ENCODE results near the gene ABCC2. TPM values are rescaled to one million over a fixed set of nuclear protein-coding genes. Genes with fewer than 3 reads are reported as not detected.

Gene ABCC2
- total and polyA plus RNA-seq, 2 of the 4 experiments (the other 2 are of a cell fraction) = 0.21 to 0.36 TPM

- H3K9me1 ChIP-seq (ENCODE audit: insufficient read depth, low read length) = peaks cover 25% of the 10 kb centered on the region
- no peak overlapping the region for H2AFZ ChIP-seq (replicated peaks; ENCODE audit: low read length, poor library complexity)
- no peak overlapping the region for H3K4me2 ChIP-seq (ENCODE audit: low read depth, low read length)
- dilution Hi-C loops (cut with HindIII; ENCODE audit: low sequenced_read_pairs, unreplicated experiment) (no loop called here), in situ Hi-C loops (cut with MboI; ENCODE audit: low sequenced_read_pairs) (no loop called here), intact Hi-C loops (cut with micrococcal nuclease) (no loop called here)
- H3K14ac ChIP-seq (replicated peaks; ENCODE audit: low read depth, low read length) = no peak overlapping the region
- H3K9ac ChIP-seq (ENCODE audit: low read depth, low read length) = no peak overlapping the region
- ChIA-PET CTCF (interaction anchor here (1.6 kb wide), 1 partner anchor 172 kb away, joined by 3 read pairs; no protein-coding TSS in a partner anchor), POLR2A (ENCODE audit: unreplicated experiment) (no interaction called here)
- BruUV-seq (replicated peaks) = no TSS peak
- no peak overlapping the region for H2AK9ac ChIP-seq (replicated peaks; ENCODE audit: low read depth, low read length, poor library complexity)
- no peak overlapping the region for H2BK5ac ChIP-seq (ENCODE audit: low read depth, low read length, poor library complexity, severe bottlenecking)
- H3K56ac ChIP-seq (ENCODE audit: extremely low read depth, insufficient read depth, low read length) = no peak overlapping the region
- no peak overlapping the region for H4K91ac ChIP-seq (ENCODE audit: insufficient read depth, low read depth, low read length)
- TF ChIP-seq MAZ (IDR thresholded peaks at IDR 0.05; ENCODE audit: borderline replicate concordance, low read depth, low read length) = no peak
- no peak for TF ChIP-seq POLR2A (IDR thresholded peaks at IDR 0.05; ENCODE audit: low read depth, low read length)
- TF ChIP-seq NFE2L2 (IDR thresholded peaks at IDR 0.05; ENCODE audit: low read depth, low read length) = no peak
- no peak for TF ChIP-seq MAFK (IDR thresholded peaks at IDR 0.05; ENCODE audit: low read depth, low read length)
- no peak for TF ChIP-seq MXI1 (IDR thresholded peaks at IDR 0.05; ENCODE audit: borderline replicate concordance, low read depth, low read length)
- no peak for TF ChIP-seq CTCF (conservative IDR thresholded peaks at IDR 0.05; ENCODE audit: low read depth, low read length)
- TF ChIP-seq ELK1 (IDR thresholded peaks at IDR 0.05; ENCODE audit: borderline replicate concordance, low read depth, low read length) = no peak
- no peak for TF ChIP-seq CHD1 (IDR thresholded peaks at IDR 0.05; ENCODE audit: low read depth, low read length)
- TF ChIP-seq USF2 (IDR thresholded peaks at IDR 0.05; ENCODE audit: low read depth, low read length) = no peak
- no peak for TF ChIP-seq BHLHE40 (IDR thresholded peaks at IDR 0.05; ENCODE audit: low read depth, low read length)
- TF ChIP-seq CEBPB (IDR thresholded peaks at IDR 0.05; ENCODE audit: low read depth, low read length) = no peak
- TF ChIP-seq RAD21 (IDR thresholded peaks at IDR 0.05; ENCODE audit: low read length) = no peak
- TF ChIP-seq SMC3 (IDR thresholded peaks at IDR 0.05; ENCODE audit: low read depth, low read length) = no peak
- H3K9me3 ChIP-seq (ENCODE audit: control insufficient read depth, insufficient read depth, low read length) = no peaks in the 10 kb centered on the region
- no peak overlapping the region for H3K4me3 ChIP-seq (ENCODE audit: insufficient read depth, low read depth, low read length)
- H2BK15ac ChIP-seq (ENCODE audit: low read depth, low read length) = no peak overlapping the region
- no peak for DNase-seq
- 100% methylated on average over 1 of the region's 5 CpGs; no CpG with 5 or more reads in 1 of the 2 experiments for WGBS, 2 experiments (ENCODE audit: extremely low coverage in 2 of 2, insufficient read length in 1 of 2)
- no peak overlapping the region for H4K5ac ChIP-seq (ENCODE audit: low read depth, low read length)
- H3K18ac ChIP-seq (ENCODE audit: low read depth, low read length) = no peak overlapping the region
- no peak for ATAC-seq (ENCODE audit: low read depth)
- peaks cover 18% of the 10 kb centered on the region for H3K36me3 ChIP-seq (ENCODE audit: control insufficient read depth, insufficient read depth, low read length)
- H3K27me3 ChIP-seq (ENCODE audit: control insufficient read depth, insufficient read depth, low read length) = no peaks in the 10 kb centered on the region; the same call in 1 of the 2 replicates
- no peak overlapping the region for H3K27ac ChIP-seq (ENCODE audit: insufficient read depth, low read length)
- H2BK20ac ChIP-seq (ENCODE audit: low read depth, low read length) = no peak overlapping the region
- no peak overlapping the region for H4K8ac ChIP-seq (ENCODE audit: low read depth in 2 of 2, low read length in 2 of 2)
- H3K79me1 ChIP-seq (ENCODE audit: low read depth in 1 of 2, low read length in 2 of 2) = peaks cover 6 to 26% of the 10 kb centered on the region in 2 experiments; a peak in 3 of 4 replicates
- no peak overlapping the region for H2BK120ac ChIP-seq (ENCODE audit: low read depth, low read length)
- peaks cover 6% of the 10 kb centered on the region; the same call in 1 of the 2 replicates for H3K4me1 ChIP-seq (ENCODE audit: control insufficient read depth, insufficient read depth, low read length)
- H3K23ac ChIP-seq (ENCODE audit: low read depth, low read length) = no peak overlapping the region
- H2AK5ac ChIP-seq (ENCODE audit: low read depth, low read length) = no peak overlapping the region
- peaks cover 7% of the 10 kb centered on the region; the same call in 1 of the 2 replicates for H4K20me1 ChIP-seq (ENCODE audit: insufficient read depth, low read length)
- H3K4ac ChIP-seq (ENCODE audit: low read depth, low read length) = no peak overlapping the region
Measured at GRCh38 chr10:99873846-99874245, 91.4 kb downstream of the ABCC2 start.

All from IMR-90 (cell line).